HuH-7.5 (cell line): ENCODE results near the gene SCYL2.
A peak's percentile ranks its signal among the peaks of the same experiment; 100 is the strongest.
"Not testable (repeated sequence)": the region's sequence is repeated elsewhere in the genome, so short reads cannot be mapped to it uniquely, and the experiment has no call there.

ENCODE experiments used
- DNase-seq: peaks from one replicate; pipeline ENCODE4 v3.0.0; 2011; ENCODE audit warnings: low spot score

The SCYL2 gene

GRCh38 chr12:100324498-100324897 lies 57.5 kb downstream of the SCYL2 start:
- no peak for DNase-seq

GRCh38 chr12:100326208-100326607 lies 59.2 kb downstream of the SCYL2 start:
- DNase-seq, result no peak

GRCh38 chr12:100329800-100330199 lies 62.8 kb downstream of the SCYL2 start:
- no peak for DNase-seq

GRCh38 chr12:100331871-100332270 lies 64.9 kb downstream of the SCYL2 start:
- DNase-seq, result no peak

GRCh38 chr12:100332852-100333251 lies 65.9 kb downstream of the SCYL2 start:
- no peak for DNase-seq

GRCh38 chr12:100337299-100337698 lies 70.3 kb downstream of the SCYL2 start:
- no peak for DNase-seq

- no peak for DNase-seq
These were observed 70.8 kb downstream of the SCYL2 start for GRCh38 chr12:100337727-100338126.

GRCh38 chr12:100339071-100339470 lies 72.1 kb downstream of the SCYL2 start:
- no peak for DNase-seq

GRCh38 chr12:100342897-100343296 lies 75.9 kb downstream of the SCYL2 start:
- DNase-seq, result not testable (repeated sequence)

GRCh38 chr12:100344351-100344750 lies 77.4 kb downstream of the SCYL2 start:
- DNase-seq, result not testable (repeated sequence)

- DNase-seq, result no peak
These were observed 78.2 kb downstream of the SCYL2 start for GRCh38 chr12:100345020-100345767.

- no peak for DNase-seq
These were observed 79.7 kb downstream of the SCYL2 start for GRCh38 chr12:100346660-100347059.

- DNase-seq, result peak; percentile 19
These were observed 81.9 kb downstream of the SCYL2 start for GRCh38 chr12:100348657-100349454.

- DNase-seq, result no peak
These were observed 89.8 kb downstream of the SCYL2 start, which contains the start of gene SLC17A8 for GRCh38 chr12:100356644-100357223. Gene SLC17A8, plus strand, starts transcription at chr12:100357074. Its CDS starts 318 bp downstream, at chr12:100357392.

- no peak for DNase-seq
These were observed 92.3 kb downstream of the SCYL2 start for GRCh38 chr12:100359248-100359647.

- DNase-seq, result no peak
These were observed 92.8 kb downstream of the SCYL2 start for GRCh38 chr12:100359822-100360221.

GRCh38 chr12:100360450-100360849 lies 93.5 kb downstream of the SCYL2 start:
- no peak for DNase-seq

GRCh38 chr12:100364324-100364723 lies 97.3 kb downstream of the SCYL2 start:
- DNase-seq, result no peak

- DNase-seq, result no peak
These were observed 98.4 kb downstream of the SCYL2 start for GRCh38 chr12:100365411-100365810.

- no peak for DNase-seq
These were observed 101.1 kb downstream of the SCYL2 start for GRCh38 chr12:100368066-100368465.

GRCh38 chr12:100371146-100371545 lies 104.2 kb downstream of the SCYL2 start:
- DNase-seq, result no peak

GRCh38 chr12:100372853-100373640 lies 106.1 kb downstream of the SCYL2 start:
- DNase-seq, result no peak
